Stimulated activated CD8-positive, alpha-beta memory T cell treated with anti-CD3 and anti-CD28 coated beads, Interleukin-2, amount 100 ng/mL, for 48 hours (primary cell): ENCODE measurements around the gene TLK2.
"Not testable (repeated sequence)": the region's sequence is repeated elsewhere in the genome, so short reads cannot be mapped to it uniquely, and the experiment has no call there.

Experiments used
- DNase-seq, 2 donors: peaks; one replicate each; pipeline ENCODE4 v3.0.0-alpha.2; 2020; ENCODE audit warnings: low read depth in 2 of 2

The TLK2 gene

GRCh38 chr17:62478424-62478879, at the start of gene TLK2:
TSS of gene TLK2 (plus strand) at chr17:62478825. CDS start at chr17:62481126, 2,301 bp downstream.
- peak; percentile 65 to 80 for DNase-seq

- not testable (repeated sequence) for DNase-seq
Measured at GRCh38 chr17:62435251-62435650, 43.4 kb upstream of the TLK2 start.

DNA sequence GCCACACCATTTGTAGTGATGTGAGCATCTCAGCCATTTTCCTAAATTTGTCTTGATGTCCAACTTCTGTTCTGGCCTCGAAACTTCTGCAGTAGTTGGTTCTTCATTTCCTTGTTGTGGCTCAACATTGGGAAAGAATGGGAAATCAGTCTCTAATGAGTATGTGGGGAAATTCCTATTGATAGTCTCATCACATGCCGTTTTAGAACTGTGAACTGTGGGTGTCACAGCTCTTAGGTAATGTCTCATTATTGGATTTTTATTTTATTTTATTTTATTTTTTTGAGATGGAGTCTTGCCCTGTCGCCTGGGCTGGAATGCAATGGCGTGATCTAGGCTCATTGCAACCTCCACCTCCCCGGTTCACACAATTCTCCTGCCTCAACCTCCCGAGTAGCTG, 37.4 kb upstream of the TLK2 start:
- DNase-seq = not testable (repeated sequence)

- DNase-seq = no peak
Measured at GRCh38 chr17:62444063-62444462, 34.6 kb upstream of the TLK2 start.

- not testable (repeated sequence) for DNase-seq
Measured at GRCh38 chr17:62445791-62446190, 32.8 kb upstream of the TLK2 start.

GRCh38 chr17:62452195-62452594, 26.4 kb upstream of the TLK2 start:
- not testable (repeated sequence) for DNase-seq

GRCh38 chr17:62453041-62453440, 25.6 kb upstream of the TLK2 start:
- DNase-seq = not testable (repeated sequence)

- not testable (repeated sequence) for DNase-seq
Measured at GRCh38 chr17:62453656-62454055, 25.0 kb upstream of the TLK2 start.

GRCh38 chr17:62454111-62454510, 24.5 kb upstream of the TLK2 start:
- not testable (repeated sequence) for DNase-seq

DNA sequence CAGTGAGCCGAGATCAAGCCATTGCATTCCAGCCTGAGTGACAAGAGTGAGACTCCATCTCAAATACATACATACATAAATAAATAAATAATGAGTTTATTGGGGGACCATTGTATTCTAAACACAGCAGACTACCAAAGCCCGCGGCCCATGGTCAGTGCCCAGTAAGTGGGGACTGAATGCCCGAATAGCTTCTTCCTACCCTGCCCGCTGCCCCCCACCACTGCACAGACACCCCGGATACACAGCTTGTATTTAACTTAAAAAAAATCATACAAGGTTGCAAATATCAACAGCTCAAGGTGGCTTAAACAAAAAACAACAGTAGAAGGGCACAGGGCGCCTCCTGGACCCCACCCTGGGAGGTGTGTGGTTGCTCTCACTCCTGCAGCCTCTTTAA, 22.6 kb upstream of the TLK2 start:
- no peak for DNase-seq

GRCh38 chr17:62458483-62458882, 20.1 kb upstream of the TLK2 start:
- DNase-seq = not testable (repeated sequence)

DNA sequence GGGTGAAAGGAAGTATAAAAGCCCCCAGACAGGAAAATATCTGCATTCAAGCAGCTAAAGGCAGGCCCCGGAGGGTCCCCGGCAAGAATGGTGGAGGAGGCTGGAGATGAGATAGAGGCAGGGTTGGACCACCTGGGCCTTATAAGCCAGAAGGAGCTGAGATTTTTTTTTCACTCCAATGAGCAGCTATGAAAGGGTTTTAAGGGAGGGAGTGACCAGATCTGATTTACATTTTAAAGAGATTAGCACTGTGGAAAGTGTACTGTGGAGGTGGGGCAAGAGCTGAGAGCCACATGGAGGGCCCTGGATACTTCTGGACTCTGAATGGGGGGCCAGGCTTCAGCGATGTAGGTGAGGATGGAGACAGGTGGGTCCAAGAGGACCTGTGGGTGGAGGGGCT, 14.2 kb upstream of the TLK2 start:
- DNase-seq = not testable (repeated sequence)

GRCh38 chr17:62465271-62465670, 13.4 kb upstream of the TLK2 start:
- not testable (repeated sequence) for DNase-seq

- DNase-seq = peak; percentile 20 to 27
Measured at GRCh38 chr17:62470666-62471379, 7.8 kb upstream of the TLK2 start.

GRCh38 chr17:62471380-62471880, 7.2 kb upstream of the TLK2 start:
- not testable (repeated sequence) for DNase-seq

DNA sequence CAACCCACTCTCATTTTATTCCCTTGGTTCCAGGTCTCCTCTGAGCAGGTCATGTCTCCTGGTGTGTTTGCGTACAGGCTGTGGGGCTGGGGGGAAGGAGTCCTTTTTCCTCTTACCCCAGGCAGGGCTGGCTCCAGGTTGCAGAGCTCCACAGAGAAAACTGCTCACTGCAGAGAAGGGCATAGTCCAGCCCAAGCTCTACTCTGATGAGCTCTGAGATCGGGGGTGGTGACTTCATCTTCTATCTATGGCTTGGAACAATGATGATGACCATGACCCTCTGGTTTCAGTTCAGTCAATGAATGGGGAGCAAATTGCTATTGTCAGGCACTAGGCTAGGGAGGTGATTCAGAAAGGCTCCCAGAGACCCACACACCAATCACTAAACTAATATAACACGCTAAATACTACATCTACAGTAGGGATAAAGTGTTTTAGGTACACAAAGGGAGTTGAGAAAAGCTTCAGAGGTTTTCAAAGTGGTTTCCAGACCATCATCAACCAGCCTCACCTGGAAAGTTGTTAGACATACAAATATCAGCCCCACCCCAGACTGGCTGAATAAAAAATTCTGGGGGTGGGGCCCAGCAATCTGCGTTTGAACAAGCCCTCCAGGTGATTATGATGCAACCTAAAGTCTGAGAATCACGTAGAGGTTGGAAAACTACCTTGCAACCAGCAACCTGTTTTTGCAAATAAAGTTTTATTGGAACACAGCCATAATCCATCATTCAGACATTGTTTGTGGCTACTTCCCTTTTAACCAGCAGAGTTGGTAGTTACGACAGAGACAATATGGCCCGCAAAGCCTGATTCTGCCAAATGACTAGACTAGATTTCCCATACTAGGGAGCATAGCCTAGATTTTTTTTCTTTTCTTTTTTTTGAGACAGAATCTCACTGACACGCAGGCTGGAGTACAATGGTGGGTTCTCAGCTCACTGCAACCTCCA, 5.3 kb upstream of the TLK2 start:
- not testable (repeated sequence) for DNase-seq

DNA sequence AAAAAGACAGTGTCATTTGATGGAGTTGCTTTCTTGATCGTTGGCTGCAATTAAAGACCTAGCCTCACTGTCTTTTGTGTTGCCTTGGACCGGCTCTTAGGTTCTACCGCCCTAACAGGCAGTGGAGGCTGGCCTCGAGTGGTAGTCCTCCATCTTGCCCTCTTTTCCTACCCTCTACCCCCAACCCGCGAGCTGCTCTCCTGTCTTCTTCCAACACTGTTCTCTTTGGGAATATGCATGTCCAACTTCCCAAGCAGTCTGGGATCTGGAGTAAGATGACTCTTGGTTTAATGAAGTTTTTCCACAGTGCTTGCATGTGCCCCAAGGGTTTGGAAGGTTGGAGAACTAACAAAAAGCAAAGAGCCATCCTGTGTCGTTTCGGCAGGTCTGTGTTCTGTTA, 1.5 kb upstream of the TLK2 start:
- DNase-seq = not testable (repeated sequence)

- DNase-seq = peak in 1 of 2 donors; percentile 6
Measured at GRCh38 chr17:62477718-62478408, 762 bp upstream of the TLK2 start.

- peak in 1 of 2 donors; percentile 14 for DNase-seq
Measured at GRCh38 chr17:62478880-62479638, 434 bp downstream of the TLK2 start.

DNA sequence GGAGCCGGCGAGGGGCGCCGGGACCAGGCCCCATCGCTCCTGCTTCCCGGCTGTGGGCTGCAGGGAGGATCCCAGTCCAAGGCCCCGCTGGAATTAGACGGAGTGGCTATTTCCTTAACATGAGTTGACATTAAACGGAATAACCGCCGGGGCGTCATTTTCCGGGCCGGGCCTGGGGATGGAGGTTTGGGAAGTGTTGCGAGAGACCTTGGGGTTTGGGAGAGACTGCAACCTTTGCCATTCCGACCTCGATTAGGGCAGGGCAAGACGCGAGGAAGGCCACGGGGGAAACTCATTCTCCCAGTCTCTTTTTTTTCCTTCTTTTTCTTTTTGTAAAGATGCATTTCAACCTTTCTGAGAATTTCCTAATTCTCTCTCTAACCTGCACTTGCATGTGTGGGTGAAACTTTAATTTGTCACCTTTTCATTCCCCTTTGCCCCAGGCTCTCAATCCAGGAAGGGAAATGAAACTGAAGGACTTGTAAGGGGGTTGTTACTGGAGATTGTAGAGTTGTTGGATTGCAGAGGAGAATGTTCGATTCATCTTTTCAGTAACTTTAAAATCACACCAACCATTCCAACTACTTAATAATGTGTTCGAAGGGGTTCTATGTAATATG, 1.1 kb downstream of the TLK2 start:
- DNase-seq = not testable (repeated sequence)
